Stimulated activated CD8-positive, alpha-beta memory T cell treated with anti-CD3 and anti-CD28 coated beads, Interleukin-4, amount 100 ng/mL, for 24 hours (primary cell): ENCODE measurements around the gene MARK3.

Source experiments
- DNase-seq: peaks from one replicate; pipeline ENCODE4 v3.0.0-alpha.2; 2020; ENCODE audit warnings: low read depth

Gene MARK3

DNA sequence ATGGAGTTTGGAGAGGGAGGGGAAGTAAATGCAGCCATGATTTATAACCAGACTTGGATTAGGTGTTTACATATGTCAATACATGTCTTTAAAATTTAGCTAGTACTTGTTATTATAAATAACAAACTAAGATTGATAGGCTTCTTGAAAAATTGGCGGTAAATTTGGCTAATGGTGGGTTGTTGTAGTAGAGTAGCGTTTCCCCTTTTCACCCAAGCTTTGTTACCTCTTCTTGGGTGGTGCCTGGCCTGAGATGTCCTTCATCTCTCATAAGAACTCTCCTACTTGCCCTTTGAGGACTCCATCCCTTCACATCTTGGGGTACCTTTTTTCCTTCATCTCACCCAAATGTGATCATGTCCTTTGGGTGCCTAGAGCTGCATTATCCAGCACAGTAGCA, 11.2 kb downstream of the MARK3 start:
- no peak for DNase-seq

DNA sequence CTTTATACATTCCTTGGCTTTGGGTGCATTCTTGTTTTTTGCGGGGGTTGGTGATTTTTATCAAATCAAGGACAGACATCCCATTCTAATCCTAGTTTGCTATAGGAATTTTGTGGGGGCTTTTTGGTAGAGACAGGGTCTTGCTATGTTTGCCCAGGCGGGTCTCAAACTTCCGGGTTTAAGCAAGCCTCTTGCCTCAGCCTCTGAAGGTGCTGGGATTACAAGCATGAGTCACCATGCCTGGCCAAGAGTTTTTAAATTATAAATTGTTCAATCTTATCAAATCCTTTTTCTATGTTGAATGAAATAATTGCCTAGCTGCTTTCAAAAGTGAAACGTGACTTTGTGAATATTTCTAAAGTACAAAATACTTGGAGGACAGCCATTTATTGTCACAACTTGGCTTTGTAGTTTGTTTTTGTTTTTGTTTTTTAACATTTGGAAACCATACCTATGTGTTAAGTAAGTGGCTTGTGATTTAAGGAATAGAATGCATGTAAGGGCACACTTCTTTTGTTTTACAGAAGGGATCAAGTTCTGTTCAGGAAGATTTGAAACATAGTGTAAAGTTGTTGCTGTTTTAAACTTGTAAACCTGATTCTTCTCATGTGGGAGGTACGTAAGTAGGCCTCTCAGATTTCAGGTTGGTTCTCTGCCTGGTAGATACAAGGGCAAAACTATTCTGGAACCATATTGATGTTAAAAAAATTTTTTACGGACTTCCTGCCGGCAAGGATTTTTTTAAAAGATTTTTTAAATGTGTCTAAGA, 13.4 kb downstream of the MARK3 start:
- no peak for DNase-seq

DNA sequence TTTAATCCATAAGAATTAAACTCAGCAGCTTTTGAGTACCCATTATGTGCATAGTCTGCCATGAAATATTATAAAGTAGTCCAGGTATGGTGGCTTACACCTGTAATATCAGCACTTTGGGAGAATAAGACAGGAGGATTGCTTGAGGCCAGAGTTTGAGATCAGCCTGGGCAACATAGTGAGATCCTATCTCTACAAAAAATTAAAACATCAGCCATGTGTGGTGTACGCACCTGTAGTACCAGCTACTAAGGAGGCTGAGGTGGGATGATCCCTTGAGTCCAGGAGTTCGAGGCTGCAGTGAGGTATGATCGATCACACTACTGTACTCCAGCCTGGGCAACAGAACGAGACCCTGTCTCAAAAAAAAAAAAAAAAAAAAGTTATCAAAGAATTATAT, 15.3 kb downstream of the MARK3 start:
- no peak for DNase-seq

DNA sequence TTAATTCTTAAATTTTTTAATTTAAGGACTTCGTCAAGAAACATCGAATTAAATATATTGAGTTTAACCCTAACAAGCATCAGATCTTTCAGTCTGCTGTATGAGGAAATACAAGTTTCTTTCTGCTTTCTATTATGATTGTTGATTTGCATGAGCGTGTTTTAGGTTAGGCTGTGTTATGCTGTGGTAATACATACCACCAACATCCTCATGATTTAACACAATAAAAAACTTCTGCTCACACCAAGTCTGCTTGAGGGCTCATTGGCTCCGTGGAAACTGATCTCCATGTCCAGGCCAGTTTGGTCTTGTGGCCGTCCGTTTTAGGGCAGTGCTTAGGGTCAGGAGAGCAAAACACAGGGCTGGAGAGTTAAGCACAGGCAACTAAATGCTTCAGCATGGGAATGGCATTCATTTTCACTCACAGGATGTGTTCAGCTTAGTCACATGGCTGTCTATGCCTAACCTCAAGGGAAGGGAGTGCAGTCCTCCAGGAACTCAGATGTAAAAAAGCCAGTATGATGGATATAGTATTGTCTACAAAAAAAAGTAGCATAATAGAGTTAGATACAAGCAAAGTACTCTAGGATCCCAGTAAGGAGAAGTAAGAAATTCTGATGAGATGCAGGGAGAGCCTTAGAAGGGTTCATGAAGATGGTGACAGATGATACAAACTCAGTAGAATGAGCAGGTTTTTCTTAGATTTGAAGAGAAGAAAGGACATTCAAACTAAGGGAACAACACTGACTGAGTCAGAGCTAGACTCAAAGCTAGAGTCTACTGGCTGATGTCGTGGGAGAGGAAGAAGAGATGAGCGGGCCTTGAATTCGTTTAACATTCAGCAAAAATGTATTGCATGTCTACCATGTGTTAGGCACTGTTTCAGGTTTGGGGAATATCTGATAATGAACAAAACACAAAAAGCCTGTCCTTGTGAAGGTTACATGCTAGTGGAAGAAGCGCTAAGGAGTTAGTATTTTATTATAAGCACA, 16.3 kb downstream of the MARK3 start:
- no peak for DNase-seq

DNA sequence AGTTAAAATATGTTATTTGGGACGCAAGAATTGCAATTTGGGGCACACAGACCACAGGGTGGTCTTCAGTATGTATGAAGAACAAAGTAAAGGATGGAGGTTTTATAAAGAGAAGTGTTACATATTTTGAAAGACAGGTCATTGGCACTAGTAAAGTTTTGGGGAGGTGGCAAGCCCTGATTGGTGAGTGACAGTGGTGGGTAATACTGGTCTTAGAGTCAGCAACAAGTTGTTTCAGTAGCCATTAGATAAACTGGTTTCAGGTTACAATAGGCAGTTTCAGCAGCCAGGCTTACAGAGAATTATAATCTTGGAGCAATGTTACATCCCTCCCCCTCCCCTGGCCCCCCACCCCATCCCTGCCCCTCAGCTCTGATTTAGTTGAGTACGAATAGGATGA, 17.5 kb downstream of the MARK3 start:
- no peak for DNase-seq

DNA sequence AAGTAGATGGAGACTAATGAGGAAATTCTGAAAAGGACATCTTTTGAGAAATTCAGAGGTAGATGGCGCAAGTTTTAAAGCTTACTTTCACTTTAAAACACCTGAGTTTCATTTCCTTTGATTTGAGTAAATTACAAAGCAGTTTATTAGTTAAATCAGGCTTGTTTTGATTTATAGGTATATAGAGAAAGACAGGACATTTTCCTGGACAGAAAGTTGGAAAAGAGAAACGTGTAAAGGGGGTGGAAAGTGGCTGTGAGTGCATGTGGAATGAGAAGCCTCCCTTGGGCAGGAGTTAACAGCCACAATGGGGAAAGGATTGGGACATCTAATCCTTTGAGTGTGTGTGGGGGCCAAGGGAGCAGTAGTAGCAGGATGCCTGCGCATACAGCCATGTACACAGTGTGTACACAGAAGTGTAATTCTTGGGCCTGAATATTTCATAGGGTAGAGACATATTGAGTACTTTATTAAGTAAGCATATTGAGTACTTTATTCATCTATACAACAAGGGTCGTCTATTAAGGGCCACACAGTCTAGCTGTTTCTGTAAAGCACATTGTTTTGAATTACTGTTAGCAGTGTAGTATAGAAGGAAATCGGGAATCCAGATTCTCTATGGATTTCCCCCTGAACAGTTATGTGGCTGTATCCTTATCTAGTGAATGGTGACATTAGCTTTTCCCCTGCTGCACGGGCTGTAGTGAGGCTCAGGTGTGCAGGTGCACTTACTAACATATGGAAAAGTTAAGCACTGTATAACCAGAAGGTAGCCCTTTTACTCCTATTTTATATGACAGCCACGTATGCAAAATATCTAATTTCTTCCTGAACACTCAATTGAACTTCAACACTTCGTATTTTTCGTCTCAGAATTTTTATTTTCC, 19.1 kb downstream of the MARK3 start:
- no peak for DNase-seq

DNA sequence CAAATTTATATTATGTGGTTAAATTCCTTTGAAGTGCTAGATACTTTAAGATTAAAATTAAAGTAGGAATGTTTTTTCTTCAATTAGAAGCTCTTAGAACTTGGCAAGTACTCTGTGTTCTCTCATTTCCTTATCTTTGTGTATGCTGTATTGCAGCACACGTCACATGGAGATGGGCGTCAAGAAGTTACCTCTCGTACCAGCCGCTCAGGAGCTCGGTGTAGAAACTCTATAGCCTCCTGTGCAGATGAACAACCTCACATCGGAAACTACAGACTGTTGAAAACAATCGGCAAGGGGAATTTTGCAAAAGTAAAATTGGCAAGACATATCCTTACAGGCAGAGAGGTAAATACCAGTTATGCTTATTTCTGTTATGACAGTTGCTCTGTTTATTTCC, 19.7 kb downstream of the MARK3 start:
- DNase-seq = no peak

DNA sequence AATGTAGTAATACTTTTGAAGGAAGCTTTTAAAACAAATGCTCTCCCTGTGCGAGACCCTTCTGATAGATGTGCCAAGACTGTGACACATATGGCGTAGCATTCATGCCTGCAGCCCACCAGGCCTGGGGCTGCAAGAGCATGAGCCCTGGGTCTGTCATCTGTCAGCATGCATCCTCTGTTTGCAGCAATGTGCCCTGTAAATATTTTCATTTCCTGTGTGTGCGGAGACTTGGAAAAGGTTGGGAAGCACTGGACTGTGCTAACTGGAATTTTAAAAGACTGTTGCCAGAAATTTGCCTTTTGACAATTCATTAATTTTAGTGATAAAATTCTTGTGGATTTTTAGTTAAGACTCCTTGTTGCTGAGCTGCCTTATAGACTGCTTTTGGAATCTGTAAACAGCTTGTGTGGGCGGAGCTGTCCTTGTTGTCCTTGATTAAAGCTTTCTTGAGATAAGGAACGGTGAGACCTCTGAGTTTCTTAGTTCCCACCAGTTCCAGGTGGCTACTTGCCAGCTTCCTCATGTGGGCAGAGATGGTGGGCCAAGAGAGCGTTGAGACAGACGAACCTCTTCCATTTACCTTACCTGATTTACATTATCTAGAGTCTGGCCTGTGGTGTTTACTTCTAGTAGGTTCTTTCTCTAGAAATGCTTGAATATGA, 23.4 kb downstream of the MARK3 start:
- no peak for DNase-seq

DNA sequence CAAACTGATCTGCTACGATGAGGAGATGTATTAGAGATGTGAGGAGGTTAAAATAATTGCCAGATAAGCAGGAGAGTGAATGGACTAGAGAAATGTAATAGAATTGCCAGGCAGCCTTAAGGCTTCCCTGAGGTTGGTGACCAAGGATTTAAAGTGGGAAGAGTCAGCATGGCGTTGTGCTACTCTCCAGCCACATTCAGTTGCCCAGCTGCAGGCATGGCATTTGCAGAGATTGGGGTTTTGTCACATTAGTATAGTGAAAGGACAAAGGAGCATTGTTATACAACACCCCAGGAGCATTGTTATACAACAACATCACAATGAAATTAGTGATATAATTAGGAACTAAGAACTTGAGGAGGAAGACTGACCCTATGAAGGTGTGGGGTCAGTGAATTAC, 31.7 kb downstream of the MARK3 start:
- DNase-seq = no peak

DNA sequence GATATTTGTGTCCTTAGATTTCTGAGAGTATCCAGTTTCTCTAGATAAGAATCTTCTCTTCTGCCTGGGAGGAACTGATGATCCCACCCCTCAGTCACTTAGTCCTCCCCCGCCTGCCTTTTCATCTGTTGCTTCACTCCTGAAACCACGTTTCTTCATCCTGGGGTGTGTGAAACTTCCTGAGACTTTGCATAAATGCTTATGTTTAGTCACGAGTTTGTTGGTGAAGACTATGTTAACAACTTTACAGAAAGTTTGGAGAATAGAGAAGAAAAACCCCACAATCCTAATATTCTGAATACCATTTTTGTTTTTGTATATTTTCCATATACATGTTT, 33.2 kb downstream of the MARK3 start:
- no peak for DNase-seq

DNA sequence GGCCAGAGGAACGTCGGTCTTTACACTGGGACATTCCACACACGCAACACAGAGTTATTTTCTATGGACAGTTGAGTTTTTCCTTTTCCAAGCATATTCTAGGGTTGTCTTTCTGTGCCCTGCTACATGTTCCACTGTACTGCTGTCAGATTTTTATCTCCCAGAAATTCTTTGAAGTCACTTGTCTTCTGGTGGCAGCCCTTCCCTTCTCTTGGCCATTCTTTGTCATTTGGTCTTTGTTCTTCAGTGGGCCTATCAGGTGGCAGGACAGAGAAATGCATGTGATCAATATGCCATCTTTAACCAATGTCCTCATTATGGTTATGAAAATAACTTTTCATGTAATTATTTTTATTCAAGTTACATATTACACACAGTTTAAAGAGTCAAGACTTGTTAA, 36.3 kb downstream of the MARK3 start:
- no peak for DNase-seq

DNA sequence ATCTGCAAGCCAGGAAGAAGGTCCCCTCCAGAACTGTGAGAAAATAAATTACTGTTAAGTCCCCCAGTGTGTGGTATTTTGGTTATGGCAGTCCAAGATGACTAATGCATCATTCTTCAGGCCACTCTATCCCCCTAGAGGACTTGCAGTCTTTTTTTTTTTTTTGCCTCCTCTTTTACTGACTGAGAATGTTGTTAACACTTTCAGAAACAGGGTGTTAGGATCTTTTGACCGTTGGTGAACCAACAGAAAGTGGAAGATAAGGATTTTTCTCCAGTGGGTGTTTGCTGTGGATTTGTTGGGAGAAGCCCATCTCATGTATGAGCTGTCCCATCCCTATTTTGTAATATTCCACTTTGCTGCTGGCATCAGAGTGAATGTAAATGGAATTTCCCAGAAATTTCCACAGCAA, 37.8 kb downstream of the MARK3 start:
- no peak for DNase-seq

DNA sequence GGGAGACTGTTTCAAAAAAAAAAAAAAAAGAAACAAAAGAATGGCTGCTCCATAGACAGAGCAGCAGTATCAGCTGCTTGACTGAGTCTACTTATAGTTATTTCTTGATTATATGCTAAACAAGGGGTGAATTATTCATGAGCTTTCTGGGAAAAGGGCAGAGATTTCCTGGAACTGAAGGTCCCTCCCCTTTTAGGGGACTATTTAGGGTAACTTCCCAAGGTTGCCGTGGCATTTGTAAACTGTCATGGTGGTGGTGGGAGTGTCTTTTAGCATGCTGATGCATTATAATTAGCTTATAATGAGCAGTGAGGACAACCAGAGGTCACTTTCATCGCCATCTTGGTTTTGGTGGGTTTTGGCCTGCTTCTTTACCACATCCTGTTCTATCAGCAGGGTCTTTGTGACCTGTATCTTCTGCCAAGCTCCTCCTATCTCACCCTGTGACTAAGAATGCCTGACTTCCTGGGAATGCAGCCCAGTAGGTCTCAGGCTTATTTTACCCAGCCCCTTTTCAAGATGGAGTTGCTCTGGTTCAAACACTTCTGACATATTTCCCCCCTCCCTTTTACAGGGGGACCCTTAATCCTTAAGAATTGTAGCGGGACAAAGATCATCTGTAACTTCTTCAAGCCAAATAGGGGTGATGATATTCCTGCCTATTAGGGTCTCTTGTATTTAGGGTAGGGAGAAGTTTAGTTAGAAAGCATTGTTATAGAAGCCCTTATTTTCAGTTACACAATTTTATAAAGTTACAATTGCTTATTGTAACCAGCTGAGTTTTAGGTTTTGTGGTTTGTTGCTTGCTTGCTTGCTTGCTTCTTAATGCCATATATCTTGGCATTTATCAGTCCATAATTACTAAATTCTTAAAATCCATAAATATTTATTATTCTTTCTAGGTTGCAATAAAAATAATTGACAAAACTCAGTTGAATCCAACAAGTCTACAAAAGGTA, 42.5 kb downstream of the MARK3 start:
- no peak for DNase-seq

DNA sequence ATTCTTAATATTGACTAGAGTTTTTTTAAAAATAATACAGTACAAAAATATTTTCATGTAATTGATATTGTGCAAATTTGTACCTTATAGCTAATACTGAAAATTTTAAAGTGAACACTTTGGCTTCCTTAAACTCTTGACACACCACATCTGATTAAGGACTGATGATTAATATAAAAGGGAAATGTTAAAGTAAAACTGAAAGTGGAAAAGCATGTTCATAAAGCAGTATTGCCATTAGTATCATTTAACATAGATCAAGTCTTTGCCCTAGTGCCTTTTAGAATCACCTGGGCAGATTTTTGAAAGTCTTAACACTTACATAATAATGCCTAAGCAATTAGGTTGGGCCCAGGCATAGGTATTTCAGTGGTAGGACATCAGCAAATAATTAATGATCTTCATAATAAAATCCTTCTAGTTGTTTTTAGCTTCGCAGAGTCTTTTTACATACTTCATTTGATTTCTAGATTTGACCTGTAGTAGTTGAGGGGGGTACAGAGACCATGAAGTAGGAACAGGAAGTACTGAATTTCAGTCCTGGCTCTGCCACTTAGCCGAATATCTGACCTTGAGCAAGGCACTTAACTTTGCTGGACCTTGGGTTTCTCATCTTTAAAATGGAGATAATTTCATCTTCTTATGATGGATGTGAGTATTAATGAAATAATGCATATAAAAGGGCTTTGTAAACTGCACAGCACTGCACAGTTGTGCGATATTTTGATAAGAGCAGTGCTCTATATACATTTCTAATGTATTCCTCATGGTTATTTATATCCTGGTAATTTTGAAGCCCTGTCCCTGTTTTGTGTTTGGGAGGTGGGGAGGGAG, 43.7 kb downstream of the MARK3 start:
- DNase-seq = no peak

DNA sequence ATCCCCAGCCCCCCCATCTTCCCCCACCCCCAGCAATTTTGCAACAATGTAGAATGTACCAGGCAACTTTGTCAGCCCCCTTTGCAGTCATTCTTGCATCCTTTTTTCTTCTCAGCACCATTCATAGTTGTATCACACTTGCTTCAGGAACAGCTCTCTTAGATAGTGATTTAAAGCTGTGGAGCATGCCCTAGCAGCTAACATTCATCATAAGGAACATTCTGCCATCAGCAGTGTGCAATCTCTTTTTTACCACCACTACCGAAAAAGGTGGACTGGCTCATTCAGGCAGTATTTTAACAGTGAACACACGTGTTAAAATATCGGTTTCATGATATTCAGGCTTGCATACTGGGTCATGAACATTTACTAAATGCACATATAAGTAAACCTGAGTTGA, 45.1 kb downstream of the MARK3 start:
- DNase-seq = no peak

DNA sequence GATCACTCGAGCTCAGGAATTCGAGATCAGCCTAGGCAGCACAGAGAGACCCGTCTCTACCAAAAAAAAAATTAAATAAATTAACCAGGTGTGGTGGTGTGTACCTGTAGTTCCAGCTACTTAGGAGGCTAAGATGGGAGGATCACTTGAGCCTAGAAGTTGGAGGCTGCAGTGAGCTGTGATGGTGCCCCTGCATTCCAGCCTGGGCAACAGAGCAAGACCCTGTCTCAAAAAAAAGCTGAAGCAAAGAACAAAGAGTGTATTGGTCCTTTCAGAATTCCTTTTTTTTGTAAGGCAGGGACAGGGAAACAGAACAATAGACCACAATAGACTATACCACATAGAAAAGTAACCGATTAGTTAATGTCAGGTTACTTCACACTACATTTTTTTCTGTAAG, 47.4 kb downstream of the MARK3 start:
- DNase-seq = no peak

DNA sequence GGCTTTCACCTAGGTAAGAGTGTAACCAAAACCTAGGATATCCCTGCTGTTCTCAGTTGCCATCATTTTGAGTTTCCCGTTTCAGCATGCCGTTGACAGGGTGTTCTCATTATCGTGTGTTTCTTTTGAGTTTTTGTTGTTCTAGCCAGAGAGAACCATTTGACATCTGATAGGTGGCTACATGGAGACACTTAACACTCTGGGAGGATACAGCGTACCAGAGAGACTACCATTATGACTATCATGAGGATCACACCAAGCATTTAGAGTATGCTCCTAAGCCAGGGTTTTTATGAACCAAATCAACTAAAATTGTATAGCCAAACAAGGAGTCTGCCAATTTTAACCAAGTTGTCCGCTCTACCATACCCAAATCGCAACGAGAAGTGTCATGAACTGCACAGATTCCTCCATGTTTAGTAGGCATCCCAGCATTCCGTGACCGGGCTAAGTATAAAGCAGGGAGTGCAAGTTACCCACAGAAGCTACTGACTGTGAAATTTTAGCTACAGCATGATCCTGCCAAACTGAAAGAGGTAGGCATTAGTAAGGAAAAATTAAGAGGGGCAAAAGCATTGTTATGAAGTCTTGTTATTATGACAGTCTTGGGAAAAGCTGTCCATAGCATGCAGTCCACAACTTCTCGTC, 48.8 kb downstream of the MARK3 start:
- DNase-seq = no peak

DNA sequence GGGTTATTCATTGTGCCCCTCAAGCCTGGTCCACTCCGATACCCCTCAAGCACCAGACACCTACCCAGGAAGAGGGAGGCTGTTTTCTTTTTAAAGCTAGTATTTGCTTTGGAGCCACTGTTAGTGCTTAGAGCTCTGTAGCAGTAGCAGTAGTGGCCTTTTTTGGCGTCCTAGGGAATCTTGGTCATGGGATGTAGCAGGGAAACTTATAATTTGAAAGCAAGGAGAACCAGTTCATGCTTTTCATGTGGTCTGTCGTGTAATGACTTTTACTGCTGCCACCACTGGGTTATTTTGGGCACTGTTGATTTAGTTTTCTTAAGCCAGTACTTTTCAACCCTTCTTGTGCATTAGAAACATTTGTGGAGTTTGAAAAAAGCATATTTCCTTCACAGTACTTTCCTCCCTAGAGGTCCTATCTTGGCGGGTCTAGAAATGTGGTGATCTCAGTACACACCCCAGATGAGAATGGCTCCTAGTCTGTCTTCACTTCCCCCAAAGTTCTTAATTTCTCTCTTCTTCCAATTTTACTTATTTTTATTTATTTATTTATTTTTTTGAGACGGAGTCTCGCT, 49.7 kb downstream of the MARK3 start:
- no peak for DNase-seq

DNA sequence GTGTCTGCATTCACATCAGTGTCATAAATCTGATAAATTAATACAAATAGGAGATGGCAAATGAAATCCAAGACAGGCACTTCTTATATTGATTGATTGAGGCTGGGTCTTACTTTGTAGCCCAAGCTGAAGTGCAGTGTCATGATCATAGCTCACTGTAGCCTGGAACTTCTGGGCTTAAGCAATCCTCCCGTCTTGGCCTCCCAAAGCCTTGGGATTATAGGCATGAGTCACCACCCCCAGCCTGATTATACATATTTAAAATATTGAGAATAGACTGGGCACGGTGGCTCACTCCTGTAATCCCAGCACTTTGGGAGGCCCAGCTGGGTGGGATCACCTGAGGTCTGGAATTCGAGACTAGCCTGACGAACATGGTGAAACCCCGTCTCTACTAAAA, 51.3 kb downstream of the MARK3 start:
- no peak for DNase-seq
